HG03064 (cell line): ENCODE results near the gene ZNF197.
"Not testable (repeated sequence)": the region's sequence is repeated elsewhere in the genome, so short reads cannot be mapped to it uniquely, and the experiment has no call there.

Experiments
- ATAC-seq: cut with Tn5 transposase; IDR thresholded peaks from one replicate; pipeline ENCODE4 v1.9.1; 2021; ENCODE audit warnings: low read depth; ENCODE audit not compliant: unreplicated experiment

Gene ZNF197

GRCh38 chr3:44624749-44625480, at the start of gene ZNF197:
TSS of gene ZNF197 (plus strand) at chr3:44625036. CDS start at chr3:44629155, 4,119 bp downstream.
- ATAC-seq, result peak; percentile 87

- no peak for ATAC-seq
These were observed 48.2 kb upstream of the ZNF197 start for GRCh38 chr3:44576613-44577012.

- ATAC-seq, result not testable (repeated sequence)
These were observed 47.4 kb upstream of the ZNF197 start for GRCh38 chr3:44577354-44577952.

GRCh38 chr3:44578316-44578715, 46.5 kb upstream of the ZNF197 start:
- not testable (repeated sequence) for ATAC-seq

GRCh38 chr3:44578924-44579515, 45.8 kb upstream of the ZNF197 start:
- ATAC-seq, result not testable (repeated sequence)

GRCh38 chr3:44579749-44580148, 45.1 kb upstream of the ZNF197 start:
- ATAC-seq, result not testable (repeated sequence)

- not testable (repeated sequence) for ATAC-seq
These were observed 43.9 kb upstream of the ZNF197 start for GRCh38 chr3:44580971-44581370.

GRCh38 chr3:44584646-44585501, 40.0 kb upstream of the ZNF197 start, which contains the start of gene ZNF660:
TSS of gene ZNF660 (plus strand) at chr3:44584964. CDS start at chr3:44594194, 9,230 bp downstream.
- ATAC-seq, result peak; percentile 65

GRCh38 chr3:44596621-44597020, 28.2 kb upstream of the ZNF197 start:
- no peak for ATAC-seq

GRCh38 chr3:44601749-44602148, 23.1 kb upstream of the ZNF197 start:
- ATAC-seq, result no peak

- ATAC-seq, result no peak
These were observed 12.2 kb upstream of the ZNF197 start for GRCh38 chr3:44612678-44613077.

GRCh38 chr3:44628716-44629115, 3.9 kb downstream of the ZNF197 start:
- ATAC-seq, result no peak

- ATAC-seq, result no peak
These were observed 7.4 kb downstream of the ZNF197 start for GRCh38 chr3:44632193-44632592.

- ATAC-seq, result no peak
These were observed 17.5 kb downstream of the ZNF197 start for GRCh38 chr3:44642337-44642736.

GRCh38 chr3:44643024-44643423, 18.2 kb downstream of the ZNF197 start:
- ATAC-seq, result no peak

- ATAC-seq, result no peak
These were observed 22.9 kb downstream of the ZNF197 start for GRCh38 chr3:44647771-44648170.

- peak; percentile 90 for ATAC-seq
These were observed 23.9 kb downstream of the ZNF197 start, which contains the start of gene ZNF35 for GRCh38 chr3:44648564-44649229. TSS of gene ZNF35 (plus strand) at chr3:44648732. CDS start at chr3:44651068, 2,336 bp downstream.

GRCh38 chr3:44649709-44650108, 24.9 kb downstream of the ZNF197 start:
- no peak for ATAC-seq

GRCh38 chr3:44654039-44654438, 29.2 kb downstream of the ZNF197 start:
- no peak for ATAC-seq

GRCh38 chr3:44659015-44659414, 34.2 kb downstream of the ZNF197 start:
- ATAC-seq, result no peak
